Cardiac fibroblast (primary cell): ENCODE data around the gene TEAD4.

Experiments used
- DNase-seq, 2 donors: peaks; one replicate each; pipeline versions ENCODE4 v3.0.0 to v3.0.0-alpha.2; 2010; ENCODE audit warnings: low read depth in 2 of 2
- H3K4me3 ChIP-seq, 2 donors: replicated peaks in 1 of 2; 1 replicate in 1 of 2; 2 replicates in 1 of 2; pipeline ENCODE4 v1.5.1; 2011; ENCODE audit warnings: low read depth in 2 of 2, low read length in 2 of 2, mild to moderate bottlenecking in 2 of 2, moderate library complexity in 1 of 2
- TF ChIP-seq, protein P1 (sequence below): IDR thresholded peaks from one replicate; pipeline ENCODE4 v1.5.1; 2011; ENCODE audit warnings: low read depth, mild to moderate bottlenecking, low read length, inconsistent platforms

TEAD4 gene

DNA sequence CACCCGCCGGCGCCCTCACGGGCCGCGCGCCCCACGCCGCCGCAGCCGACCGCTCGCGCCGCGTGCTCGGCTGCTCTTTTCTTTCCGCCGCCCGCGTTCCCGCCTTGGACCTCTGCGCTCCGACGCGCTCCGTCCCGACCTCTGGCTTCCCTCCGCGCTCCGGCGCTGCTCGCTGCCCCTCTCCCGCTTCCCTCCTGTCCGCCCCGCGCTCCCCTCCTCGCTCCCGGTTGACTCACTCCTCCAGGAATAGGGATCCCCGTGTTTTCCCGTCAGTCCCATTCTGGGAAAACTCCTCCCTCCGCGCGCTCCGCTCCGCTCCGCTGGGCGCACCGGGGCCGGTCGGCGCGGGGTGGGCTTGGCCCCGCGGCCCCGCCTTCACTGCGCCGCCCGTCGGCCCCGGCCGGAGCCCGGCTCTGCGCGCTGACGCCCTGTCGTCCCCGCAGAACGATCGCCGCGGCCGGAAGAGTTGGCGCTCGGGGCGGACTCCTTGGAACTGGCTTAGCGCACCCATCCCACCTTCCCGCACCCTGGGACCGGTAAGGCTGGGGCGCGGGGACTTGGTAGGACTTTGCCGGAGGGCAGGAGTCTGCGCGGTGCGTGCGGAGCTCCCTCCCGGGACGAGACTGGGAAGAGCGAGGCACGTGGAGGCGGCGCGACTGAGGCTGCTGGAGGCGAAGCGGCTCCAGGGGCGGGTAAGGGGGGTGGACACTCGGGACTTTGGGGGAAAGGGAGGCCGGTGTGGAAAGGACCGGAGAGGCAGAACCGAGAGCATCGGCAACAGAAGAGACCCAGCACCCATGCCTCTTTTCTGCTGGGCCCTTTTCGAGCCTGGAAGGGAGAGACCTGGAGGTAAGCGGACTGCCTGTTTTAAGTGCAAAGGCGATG lies 550 bp downstream of the TEAD4 start:
- H3K4me3 ChIP-seq = peak overlapping the region; percentile 72 to 75
- peak; percentile 58 to 69 for DNase-seq

DNA sequence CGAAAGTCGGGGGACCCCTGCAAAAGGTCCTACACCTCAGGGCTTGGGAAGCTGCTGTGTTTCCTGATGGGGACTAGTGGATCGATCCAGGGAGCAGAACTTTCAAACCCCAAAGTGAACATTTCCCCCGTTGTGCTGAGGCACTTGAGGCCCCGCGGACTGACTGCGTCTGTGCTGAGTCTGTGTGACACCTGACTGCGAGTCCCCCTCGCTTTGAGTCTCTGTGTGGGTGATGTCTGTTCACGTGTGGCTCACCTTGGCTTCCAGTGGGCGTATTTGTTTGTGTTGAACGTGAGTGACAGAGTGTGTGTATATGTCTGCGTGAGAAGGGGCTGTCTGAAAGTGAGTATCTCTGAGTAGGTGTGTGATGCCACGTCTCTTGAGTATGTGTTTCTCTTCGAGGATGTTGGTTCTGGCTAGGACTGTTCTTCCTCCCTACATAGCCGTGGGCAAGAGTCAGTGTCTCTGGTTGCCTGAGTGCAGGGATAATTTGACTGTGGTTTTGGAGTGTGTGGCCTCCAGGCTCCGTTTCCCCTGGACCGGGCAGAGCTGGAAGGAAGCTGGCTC lies 1.3 kb downstream of the TEAD4 start:
- H3K4me3 ChIP-seq = peak overlapping the region; percentile 72 to 75
- TF ChIP-seq, protein P1, sequence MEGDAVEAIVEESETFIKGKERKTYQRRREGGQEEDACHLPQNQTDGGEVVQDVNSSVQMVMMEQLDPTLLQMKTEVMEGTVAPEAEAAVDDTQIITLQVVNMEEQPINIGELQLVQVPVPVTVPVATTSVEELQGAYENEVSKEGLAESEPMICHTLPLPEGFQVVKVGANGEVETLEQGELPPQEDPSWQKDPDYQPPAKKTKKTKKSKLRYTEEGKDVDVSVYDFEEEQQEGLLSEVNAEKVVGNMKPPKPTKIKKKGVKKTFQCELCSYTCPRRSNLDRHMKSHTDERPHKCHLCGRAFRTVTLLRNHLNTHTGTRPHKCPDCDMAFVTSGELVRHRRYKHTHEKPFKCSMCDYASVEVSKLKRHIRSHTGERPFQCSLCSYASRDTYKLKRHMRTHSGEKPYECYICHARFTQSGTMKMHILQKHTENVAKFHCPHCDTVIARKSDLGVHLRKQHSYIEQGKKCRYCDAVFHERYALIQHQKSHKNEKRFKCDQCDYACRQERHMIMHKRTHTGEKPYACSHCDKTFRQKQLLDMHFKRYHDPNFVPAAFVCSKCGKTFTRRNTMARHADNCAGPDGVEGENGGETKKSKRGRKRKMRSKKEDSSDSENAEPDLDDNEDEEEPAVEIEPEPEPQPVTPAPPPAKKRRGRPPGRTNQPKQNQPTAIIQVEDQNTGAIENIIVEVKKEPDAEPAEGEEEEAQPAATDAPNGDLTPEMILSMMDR = no peak
- DNase-seq = peak; percentile 19 to 25

More for the DNA sequence above, 550 bp downstream of the TEAD4 start:
- TF ChIP-seq, protein P1 = no peak

DNA sequence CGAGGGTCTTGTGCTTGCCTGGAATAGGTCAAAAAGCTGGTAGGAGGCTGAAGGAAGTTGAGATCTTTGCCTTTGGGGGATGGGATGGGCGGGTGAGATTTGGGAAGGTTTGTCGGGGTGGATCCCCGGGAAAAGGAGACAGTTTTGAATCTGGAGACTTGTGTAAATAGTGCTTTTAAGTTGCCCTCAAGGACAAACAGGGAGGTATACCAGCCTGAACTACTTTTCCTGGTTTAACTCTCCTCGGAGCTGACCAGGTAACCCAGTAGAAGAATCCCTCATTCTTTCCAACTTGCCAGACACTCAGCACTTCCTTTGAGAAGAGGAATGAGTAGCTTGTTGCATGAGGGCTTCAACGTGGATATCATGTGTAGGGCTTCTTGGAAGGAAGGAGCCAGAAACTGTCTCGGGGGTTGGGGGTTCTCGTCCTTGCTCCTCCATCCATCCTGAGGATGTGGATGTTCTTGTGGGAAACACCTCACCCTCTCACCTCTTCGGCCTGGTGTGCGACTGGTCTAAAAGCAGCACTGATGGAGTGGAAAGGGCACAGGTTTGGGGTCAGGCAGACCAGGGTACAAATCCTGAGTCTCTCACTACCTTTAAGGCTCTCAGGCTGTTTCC lies 1.9 kb downstream of the TEAD4 start:
- H3K4me3 ChIP-seq = peak overlapping the region; percentile 72 to 75
- TF ChIP-seq, protein P1 = no peak
- peak; percentile 14 to 18 for DNase-seq

DNA sequence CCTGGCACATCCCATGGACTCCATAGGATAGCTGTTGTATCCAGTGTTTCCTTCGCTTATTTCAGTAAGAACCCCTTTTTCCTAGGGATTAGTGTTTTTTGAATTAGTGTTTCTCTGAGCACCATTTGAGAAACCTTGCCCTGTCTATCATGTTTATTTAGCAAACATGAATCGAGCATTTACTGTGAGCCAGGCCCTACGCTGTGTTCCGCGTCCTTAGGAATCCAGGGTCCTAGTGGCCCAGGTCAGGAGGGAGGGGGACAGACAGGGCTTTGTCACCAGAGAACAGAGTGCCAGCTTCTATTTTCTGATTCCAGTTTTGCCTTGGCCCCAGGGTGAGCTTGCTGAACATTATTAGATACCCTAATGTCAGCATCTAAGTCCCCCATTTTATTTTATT lies 2.5 kb downstream of the TEAD4 start:
- no peak overlapping the region for H3K4me3 ChIP-seq
- DNase-seq = no peak
- TF ChIP-seq, protein P1 = no peak

DNA sequence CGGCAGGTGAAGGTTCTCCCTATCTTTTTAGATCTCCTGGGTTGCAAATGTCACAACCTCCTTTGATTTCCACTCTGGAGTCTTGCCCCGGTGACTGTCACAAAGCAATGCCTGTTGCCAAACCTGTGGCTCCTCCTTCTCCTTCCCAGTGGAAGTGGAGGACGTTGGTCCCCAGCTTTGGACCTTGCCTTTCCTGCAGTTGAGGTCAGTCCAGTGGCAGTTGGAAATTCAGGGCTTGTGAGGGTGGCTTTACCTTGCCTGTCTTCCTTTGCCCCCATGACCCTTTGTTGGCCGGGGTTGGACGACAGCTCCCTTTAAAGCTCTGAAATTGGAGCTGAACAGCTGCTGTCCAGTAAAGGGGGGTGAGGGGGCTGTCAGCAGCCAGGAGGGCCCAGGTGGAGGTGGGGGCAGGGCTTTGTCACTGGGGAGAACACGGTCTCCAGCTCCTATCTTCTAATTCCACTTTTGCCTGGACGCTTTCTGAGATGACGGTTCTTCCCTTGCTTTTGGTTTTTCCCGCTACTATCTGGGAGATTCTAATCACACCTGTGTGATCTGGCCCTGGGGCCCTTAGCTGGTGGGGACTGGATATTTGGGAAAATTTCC lies 4.1 kb downstream of the TEAD4 start:
- TF ChIP-seq, protein P1 = no peak
- no peak for DNase-seq
- no peak overlapping the region for H3K4me3 ChIP-seq

DNA sequence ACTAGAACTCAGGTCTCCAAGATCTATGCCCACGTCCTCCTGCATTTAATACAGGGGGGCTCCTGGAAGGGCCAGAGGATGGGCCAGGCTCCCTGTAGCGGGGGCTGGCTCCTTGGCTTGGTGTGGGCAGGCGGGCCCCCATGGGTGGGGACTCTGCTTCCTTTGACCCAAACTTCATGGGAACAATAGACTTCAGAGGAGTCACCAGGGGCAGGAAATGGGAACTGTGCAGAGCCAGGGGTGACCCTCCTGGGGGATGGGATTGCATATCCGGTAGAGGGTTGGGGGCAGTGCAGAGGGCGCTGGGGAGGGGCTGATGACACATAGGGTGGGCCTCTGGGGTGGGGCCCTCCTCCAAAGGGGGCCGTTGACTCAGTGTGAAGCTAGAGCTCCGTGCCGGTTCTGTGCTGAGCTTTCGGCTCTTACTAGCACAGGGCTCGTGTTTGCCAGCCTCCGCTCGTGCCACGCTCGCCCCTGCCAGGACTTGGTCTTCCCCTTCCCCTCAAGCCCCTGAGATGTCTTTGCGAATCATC lies 4.6 kb downstream of the TEAD4 start:
- peak; percentile 36 to 53 for DNase-seq

More for the DNA sequence above, 4.6 kb downstream of the TEAD4 start:
- peak overlapping the region; percentile 11 to 24 for H3K4me3 ChIP-seq
- TF ChIP-seq, protein P1 = no peak
